ENCODE data around the gene SLC35E1. TPM values are rescaled to one million over a fixed set of nuclear protein-coding genes. Genes with fewer than 3 reads are reported as not detected.

The SLC35E1 gene
- total RNA-seq, 1 experiment from 2014 or later, result 43.5 TPM

DNA sequence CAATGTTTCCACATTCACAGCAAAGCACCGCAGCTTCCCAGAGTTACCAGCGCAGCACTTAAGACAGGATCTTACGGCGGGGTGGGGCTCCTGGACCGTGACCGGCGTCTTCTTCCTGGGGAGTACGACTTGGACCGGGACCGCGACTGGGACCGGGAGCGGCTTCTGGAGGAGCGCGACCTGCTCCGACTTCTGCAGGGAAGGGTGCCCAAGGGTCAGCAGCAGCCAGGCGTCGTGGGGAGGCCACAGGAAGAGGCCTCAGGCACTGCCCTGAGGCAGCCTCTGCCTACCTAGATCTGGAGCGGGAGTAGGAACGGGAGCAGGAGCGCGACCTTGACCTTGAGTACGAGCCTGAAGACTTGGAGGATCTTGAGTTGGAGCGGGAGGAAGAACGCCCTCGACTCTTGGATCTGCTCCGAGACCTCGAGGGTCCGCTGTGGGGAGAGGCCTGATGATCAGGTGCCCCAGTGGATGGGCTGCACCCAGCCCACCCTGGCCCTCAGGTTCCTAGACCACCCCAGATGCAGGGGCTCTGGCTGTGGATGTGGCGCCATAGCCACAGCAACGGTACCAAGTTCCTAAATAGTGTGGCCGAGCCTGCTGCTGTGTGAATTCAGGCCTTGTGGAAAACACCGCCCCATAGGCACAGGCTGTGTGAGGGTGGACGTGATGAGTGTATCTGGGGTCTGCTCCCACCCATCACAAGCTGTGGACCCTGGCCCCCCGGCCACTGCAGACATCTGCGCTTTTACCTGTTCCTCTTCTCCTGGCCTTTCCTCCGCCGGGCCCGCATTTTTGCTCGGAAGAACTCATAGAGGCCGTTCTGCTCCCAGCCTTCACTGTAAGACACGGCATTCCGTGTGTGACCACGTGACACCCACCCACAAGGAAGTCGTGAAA, 51.9 kb downstream of the SLC35E1 start:
- Histone ChIP-seq H3K9me3 (ENCODE audit: control insufficient read depth, insufficient read depth, low read depth, low read length) (no peaks in the 10 kb centered on the region), H3K27me3 (ENCODE audit: control insufficient read depth, insufficient read depth, low read length) (no peaks in the 10 kb centered on the region), H3K27ac (ENCODE audit: low read length) (no peak overlapping the region), H3K4me1 (ENCODE audit: control insufficient read depth, insufficient read depth, low read length) (no peaks in the 10 kb centered on the region), H3K36me3 (ENCODE audit: control insufficient read depth, insufficient read depth, low read length) (no peaks in the 10 kb centered on the region; the same call in 1 of the 2 replicates), H3K4me3 (ENCODE audit: low read depth in 2 of 2, low read length in 2 of 2) (no peak overlapping the region)
- CTCF ChIA-PET, result no interaction called here
- TF ChIP-seq POLR2AphosphoS5 (IDR thresholded peaks at IDR 0.05; ENCODE audit: low read depth, low read length) (no peak), TCF7L2 (IDR thresholded peaks at IDR 0.05; ENCODE audit: low read depth, low read length) (no peak), SIN3A (IDR thresholded peaks at IDR 0.05; ENCODE audit: borderline replicate concordance, insufficient read depth, low read depth, low read length) (no peak)
- TF ChIP-seq, protein P1, sequence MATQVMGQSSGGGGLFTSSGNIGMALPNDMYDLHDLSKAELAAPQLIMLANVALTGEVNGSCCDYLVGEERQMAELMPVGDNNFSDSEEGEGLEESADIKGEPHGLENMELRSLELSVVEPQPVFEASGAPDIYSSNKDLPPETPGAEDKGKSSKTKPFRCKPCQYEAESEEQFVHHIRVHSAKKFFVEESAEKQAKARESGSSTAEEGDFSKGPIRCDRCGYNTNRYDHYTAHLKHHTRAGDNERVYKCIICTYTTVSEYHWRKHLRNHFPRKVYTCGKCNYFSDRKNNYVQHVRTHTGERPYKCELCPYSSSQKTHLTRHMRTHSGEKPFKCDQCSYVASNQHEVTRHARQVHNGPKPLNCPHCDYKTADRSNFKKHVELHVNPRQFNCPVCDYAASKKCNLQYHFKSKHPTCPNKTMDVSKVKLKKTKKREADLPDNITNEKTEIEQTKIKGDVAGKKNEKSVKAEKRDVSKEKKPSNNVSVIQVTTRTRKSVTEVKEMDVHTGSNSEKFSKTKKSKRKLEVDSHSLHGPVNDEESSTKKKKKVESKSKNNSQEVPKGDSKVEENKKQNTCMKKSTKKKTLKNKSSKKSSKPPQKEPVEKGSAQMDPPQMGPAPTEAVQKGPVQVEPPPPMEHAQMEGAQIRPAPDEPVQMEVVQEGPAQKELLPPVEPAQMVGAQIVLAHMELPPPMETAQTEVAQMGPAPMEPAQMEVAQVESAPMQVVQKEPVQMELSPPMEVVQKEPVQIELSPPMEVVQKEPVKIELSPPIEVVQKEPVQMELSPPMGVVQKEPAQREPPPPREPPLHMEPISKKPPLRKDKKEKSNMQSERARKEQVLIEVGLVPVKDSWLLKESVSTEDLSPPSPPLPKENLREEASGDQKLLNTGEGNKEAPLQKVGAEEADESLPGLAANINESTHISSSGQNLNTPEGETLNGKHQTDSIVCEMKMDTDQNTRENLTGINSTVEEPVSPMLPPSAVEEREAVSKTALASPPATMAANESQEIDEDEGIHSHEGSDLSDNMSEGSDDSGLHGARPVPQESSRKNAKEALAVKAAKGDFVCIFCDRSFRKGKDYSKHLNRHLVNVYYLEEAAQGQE (IDR thresholded peaks at IDR 0.05; ENCODE audit: insufficient read depth in 1 of 2, low read depth in 2 of 2, low read length in 1 of 2), result no peak
- TF ChIP-seq, protein P2, sequence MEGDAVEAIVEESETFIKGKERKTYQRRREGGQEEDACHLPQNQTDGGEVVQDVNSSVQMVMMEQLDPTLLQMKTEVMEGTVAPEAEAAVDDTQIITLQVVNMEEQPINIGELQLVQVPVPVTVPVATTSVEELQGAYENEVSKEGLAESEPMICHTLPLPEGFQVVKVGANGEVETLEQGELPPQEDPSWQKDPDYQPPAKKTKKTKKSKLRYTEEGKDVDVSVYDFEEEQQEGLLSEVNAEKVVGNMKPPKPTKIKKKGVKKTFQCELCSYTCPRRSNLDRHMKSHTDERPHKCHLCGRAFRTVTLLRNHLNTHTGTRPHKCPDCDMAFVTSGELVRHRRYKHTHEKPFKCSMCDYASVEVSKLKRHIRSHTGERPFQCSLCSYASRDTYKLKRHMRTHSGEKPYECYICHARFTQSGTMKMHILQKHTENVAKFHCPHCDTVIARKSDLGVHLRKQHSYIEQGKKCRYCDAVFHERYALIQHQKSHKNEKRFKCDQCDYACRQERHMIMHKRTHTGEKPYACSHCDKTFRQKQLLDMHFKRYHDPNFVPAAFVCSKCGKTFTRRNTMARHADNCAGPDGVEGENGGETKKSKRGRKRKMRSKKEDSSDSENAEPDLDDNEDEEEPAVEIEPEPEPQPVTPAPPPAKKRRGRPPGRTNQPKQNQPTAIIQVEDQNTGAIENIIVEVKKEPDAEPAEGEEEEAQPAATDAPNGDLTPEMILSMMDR (IDR thresholded peaks at IDR 0.05), result no peak
- intact Hi-C loops (cut with micrococcal nuclease; ENCODE audit: unreplicated experiment), result no loop called here
- in situ Hi-C loops (cut with HindIII; ENCODE audit: low pct_unique_long_range_greater_than_20kb, low sequenced_read_pairs), result no loop called here
- POLR2A ChIA-PET, result no interaction called here
- no TSS peak for BruUV-seq (replicated peaks)
- no peak for DNase-seq (ENCODE audit: low read depth, low spot score)
- ATAC-seq, result no peak

DNA sequence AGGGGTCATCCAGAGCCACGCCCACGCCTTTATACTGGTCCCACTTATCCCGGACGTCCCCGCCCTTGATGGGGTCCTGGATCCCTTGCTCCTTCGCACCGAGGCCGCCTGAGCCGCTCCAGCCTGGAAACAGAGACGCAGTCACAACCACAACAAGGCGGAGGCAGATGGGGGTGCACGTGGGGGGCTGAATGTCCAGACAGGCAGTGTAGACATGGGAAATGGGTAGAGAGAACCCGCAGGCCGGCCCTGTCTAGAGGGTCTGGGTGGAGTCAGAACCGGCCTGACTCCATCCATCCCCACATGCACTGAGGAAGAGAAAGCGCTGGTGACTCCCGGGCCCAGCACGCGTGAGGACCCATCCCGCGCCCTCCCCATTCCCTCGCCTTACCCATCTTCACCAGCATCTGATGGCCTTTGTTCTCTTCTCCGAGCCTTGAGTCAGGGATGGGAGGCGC, 53.0 kb downstream of the SLC35E1 start:
- ATAC-seq (no peak), DNase-seq (ENCODE audit: low read depth, low spot score) (no peak)
- TF ChIP-seq, protein P1 (IDR thresholded peaks at IDR 0.05; ENCODE audit: insufficient read depth in 1 of 2, low read depth in 2 of 2, low read length in 1 of 2), result no peak
- no peak for TF ChIP-seq SIN3A (IDR thresholded peaks at IDR 0.05; ENCODE audit: borderline replicate concordance, insufficient read depth, low read depth, low read length)
- no peaks in the 10 kb centered on the region; the same call in 1 of the 2 replicates for H3K36me3 ChIP-seq (ENCODE audit: control insufficient read depth, insufficient read depth, low read length)
- no peak overlapping the region for H3K4me3 ChIP-seq (ENCODE audit: low read depth in 2 of 2, low read length in 2 of 2)
- H3K27me3 ChIP-seq (ENCODE audit: control insufficient read depth, insufficient read depth, low read length), result no peaks in the 10 kb centered on the region
- in situ Hi-C loops (cut with HindIII; ENCODE audit: low pct_unique_long_range_greater_than_20kb, low sequenced_read_pairs) (no loop called here), intact Hi-C loops (cut with micrococcal nuclease; ENCODE audit: unreplicated experiment) (no loop called here)
- H3K9me3 ChIP-seq (ENCODE audit: control insufficient read depth, insufficient read depth, low read depth, low read length), result no peaks in the 10 kb centered on the region
- H3K4me1 ChIP-seq (ENCODE audit: control insufficient read depth, insufficient read depth, low read length), result no peaks in the 10 kb centered on the region
- BruUV-seq (replicated peaks), result no TSS peak
- H3K27ac ChIP-seq (ENCODE audit: low read length), result no peak overlapping the region
- ChIA-PET POLR2A (no interaction called here), CTCF (no interaction called here)
